CD4-positive, alpha-beta T cell treated with Interleukin-15 for 4 hours (primary cell): ENCODE measurements around the gene TAOK3.
"Not testable (repeated sequence)": the region's sequence is repeated elsewhere in the genome, so short reads cannot be mapped to it uniquely, and the experiment has no call there.

ENCODE experiments used
- DNase-seq: peaks from one replicate; pipeline ENCODE4 v3.0.0-alpha.2; 2020; ENCODE audit warnings: low spot score

TAOK3 gene

DNA sequence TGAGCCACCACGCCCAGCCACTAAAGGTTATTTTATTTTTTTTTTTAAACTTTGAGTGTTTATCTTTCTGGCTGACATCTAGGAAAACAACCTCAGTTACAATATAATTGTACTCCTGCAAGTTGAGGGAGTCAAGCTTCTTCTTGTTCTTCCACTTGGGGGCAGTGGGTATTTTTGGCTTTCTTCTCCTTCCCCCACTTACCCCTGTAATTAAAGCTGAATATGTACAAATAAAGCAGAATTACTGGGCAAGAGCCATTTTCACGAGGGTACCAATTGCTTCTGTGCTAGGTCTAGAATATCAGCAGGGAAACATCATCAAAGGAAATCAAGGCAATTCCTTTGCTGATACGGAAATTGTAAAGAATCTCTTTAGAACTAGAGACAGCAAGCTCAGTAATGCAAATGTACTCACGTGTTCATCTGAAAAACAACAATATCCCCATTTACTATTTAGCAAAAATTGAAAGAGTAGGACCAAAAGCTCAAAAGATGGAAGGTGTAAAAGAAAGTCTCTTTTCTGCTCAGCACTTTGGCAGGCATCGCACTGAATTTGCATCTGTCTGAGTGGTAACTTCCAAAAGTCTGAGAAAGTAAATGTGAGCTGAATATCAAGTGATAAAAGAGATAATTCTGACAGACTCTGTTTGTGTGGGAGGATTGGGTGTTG lies 72.8 kb downstream of the TAOK3 start:
- DNase-seq, result no peak

DNA sequence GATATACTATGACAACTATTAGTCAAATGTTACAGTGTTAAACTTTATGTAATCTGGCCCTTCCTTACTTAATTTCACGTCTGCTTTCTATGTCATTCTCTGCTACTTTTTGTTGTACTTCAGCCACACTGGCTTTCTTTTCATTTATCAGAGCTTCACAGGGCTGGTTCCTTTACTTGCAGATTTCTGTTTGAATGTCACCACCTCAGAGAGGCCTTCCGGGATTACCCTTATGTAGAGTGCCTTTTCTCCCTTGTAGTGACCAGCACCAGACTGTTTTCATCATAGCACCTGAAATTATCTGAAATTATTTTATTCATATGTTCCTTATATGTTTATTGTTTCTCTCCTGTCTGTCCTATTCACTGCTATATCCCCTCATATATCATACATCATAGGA lies 75.4 kb downstream of the TAOK3 start:
- DNase-seq, result no peak

DNA sequence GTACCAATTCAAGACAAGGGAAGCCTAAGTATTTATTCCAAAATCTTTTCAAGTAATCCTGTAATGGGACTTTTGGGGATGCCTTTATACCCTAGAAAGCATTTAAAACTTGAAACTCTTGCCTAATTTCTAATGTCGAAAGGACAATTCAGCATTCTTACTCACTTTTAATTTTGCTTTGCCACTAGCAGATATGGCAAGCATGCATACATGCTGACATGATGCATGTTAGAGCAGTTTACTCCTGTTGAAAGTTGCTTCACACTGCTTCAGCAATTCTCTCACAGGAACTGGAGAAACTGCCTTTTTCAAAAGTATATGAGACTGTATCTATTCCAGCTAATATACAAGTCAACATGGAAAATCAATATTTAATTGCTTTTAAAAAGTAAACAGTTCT lies 79.9 kb downstream of the TAOK3 start:
- DNase-seq, result no peak

DNA sequence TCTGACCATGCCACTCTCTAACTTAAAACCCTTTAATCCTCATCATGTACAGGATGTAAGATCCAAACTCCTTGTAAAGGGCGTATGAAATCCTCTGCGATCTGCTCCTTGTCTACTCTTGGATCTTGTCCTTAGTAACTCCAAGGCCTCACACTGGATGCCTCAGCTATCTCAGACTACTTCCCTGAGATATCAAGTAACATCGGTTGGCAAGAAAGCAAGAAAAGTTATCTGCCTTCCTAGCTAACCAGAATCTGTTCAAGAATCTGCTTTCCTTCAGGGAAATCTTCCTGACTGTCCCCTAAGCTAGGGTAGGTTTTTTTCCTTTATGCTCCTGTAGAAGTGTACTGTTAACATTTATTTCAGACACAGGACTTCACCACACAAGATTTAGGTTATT lies 82.6 kb downstream of the TAOK3 start:
- no peak for DNase-seq

DNA sequence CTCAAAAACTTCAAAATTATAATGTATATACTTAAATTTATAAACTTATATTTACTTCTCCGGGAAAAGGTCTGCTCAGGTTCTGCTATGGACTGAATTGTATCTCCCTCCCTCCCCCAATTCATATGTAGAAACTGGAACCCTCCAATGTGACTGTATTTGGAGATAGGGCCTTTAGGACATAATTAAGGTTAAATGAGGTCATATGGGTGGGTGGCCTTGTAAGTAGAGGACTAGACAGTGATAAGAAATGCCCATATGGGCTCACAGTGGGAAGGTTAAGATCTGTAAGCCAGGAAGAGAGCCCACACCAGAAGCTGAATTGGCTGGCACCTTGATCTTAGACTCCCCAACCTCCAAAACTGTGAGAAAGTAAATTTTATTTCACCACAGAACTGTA lies 84.5 kb downstream of the TAOK3 start:
- no peak for DNase-seq

DNA sequence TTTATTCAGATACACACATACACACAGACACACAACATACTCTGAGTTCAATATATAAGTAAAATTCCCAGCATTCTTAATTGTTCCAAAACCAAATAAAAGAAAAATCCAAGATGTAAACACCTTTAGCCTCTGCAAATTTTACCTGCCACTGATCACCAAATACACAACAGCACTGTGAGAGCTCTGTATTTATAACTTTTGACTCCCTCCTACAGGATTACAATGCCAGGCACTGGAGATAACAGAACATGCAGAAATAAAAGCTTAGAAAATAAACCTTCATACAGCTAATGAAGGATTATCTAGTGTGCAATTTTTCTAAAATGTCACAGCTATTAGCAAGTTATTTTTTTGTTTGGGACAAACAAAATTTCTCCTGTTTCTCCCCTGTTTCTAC lies 85.0 kb downstream of the TAOK3 start:
- DNase-seq, result no peak

- DNase-seq, result no peak
These were observed 89.9 kb downstream of the TAOK3 start for GRCh38 chr12:118282767-118283166.

DNA sequence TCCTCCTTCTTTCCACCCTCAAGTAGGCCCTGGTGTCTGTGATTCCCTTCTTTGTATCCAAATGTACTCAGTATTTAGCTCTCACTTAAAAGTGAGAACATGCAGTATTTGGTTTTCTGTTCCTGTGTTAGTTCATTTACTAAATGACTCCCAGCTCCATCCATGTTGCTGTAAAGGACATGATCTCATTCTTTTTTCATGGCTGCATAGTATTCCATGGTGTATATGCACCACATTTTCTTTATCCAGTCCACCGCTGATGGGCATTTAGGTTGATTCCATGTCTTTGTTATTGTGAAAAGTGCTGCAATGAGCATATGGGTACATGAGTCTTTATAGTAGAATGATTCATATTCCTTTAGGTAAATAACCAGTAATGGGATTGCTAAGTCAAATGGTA lies 94.4 kb downstream of the TAOK3 start:
- DNase-seq, result not testable (repeated sequence)

- DNase-seq, result no peak
These were observed 98.6 kb downstream of the TAOK3 start for GRCh38 chr12:118274066-118274465.

- no peak for DNase-seq
These were observed 100.8 kb downstream of the TAOK3 start for GRCh38 chr12:118271770-118272417.

- DNase-seq, result no peak
These were observed 101.5 kb downstream of the TAOK3 start for GRCh38 chr12:118271183-118271582.

GRCh38 chr12:118269806-118270205 lies 102.9 kb downstream of the TAOK3 start:
- no peak for DNase-seq

DNA sequence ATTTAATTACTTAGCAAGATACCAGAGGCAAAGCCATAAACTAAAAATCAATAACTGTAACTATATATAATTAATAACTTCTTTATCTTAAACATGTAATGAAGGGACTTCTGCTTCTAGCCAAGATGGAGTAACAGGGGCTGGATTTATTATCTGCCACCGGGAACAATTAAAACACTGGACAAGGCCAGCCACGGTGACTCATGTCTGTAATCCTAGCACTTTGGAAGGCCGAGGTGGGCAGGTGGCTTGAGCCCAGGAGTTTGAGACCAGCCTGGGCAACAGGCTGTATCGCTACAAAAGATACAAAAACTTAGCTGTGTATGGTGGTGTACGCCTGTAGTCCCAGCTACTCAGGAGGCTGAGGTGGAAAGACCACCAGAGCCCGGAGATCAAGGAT lies 113.6 kb downstream of the TAOK3 start:
- no peak for DNase-seq

- no peak for DNase-seq
These were observed 116.4 kb downstream of the TAOK3 start for GRCh38 chr12:118256352-118256751.

DNA sequence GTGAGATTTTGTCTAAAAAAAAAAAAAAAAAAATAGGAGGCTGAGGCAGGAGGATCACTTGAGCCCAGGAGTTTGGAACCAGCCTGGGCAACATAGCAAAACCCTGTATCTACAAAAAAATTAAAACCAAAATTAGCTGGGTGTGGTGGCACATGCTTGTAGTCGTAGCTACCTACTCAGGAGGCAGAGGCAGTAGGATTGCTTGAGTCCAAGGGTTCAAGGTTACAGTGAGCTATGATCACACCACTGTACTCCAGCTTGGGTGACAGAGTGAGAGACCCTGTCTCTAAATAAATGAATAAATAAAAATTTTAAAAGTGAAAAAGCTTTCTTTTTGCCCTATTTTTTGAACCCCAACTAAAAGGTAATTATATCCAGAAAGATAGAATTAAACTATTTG lies 123.2 kb downstream of the TAOK3 start:
- DNase-seq, result no peak

DNA sequence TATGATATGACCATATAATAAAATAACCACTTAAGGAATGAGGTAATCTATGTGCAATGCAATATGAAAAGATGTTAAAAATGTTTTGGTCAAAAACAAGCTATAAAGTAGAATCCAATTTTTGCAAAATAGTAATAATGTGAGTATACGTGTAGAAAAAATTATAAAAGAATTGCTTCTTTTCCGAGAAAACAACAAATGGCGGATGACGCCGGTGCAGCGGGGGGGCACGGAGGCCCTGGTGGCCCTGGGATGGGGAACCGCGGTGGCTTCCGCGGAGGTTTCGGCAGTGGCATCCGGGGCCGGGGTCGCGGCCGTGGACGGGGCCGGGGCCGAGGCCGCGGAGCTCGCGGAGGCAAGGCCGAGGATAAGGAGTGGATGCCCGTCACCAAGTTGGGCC lies 126.8 kb downstream of the TAOK3 start:
- not testable (repeated sequence) for DNase-seq

DNA sequence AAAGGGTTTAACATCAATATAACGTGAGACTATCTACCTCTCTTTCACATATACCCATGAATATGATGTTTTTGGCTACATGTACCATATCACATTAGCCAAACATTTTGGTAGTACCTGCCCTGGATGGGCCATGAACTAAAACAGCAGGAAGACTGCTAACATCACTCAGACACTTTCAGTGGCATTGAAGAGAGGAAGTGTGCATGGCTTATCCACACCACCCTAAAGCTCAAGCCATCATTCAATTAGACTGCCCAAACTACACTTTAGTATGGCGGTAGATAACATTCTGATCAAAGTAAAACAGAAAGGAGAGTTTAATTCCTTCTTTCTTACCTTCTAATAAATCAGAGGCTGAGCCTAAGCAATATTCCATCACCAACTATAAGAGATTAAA lies 133.8 kb downstream of the TAOK3 start:
- DNase-seq, result no peak

DNA sequence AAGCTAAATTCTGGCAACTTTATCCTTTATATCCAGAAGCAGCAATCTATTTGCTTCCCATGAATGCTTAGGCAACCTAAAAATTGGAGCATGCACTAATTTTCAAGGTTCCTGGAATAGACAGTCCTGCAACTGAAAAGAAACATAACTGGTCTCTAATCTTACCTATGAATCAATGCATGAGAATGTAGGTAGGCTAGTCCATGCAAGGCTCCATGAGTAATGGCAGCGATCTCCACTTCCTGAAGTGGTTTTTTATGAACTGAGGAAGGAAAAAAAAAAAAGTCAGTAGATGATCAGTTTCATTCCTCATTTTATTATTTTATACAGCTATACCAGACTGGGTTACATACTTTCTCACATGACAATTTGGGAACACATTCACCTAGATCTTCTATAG lies 134.8 kb downstream of the TAOK3 start:
- DNase-seq, result no peak

- DNase-seq, result no peak
These were observed 135.5 kb downstream of the TAOK3 start for GRCh38 chr12:118237052-118237665.

GRCh38 chr12:118220702-118221101 lies 152.0 kb downstream of the TAOK3 start:
- no peak for DNase-seq

DNA sequence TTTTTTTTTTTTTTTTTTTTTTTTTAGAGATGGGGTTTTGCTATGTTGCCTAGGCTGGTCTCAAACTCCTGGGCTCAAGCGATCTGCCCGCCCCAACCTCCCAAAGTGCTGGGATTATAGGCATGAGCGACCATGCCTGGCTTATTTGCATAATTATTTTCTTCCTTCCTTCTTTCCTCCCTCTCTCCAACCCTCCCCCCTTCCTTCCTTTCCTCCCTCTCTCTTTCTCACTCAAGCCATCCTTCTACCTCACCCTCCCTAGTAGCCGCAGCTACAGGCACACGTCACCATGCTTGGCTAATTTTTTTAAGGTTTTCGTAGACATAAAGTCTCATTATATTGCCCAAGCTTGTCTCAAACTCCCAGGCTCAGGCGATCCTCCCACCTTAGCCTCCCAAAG lies 152.9 kb downstream of the TAOK3 start:
- DNase-seq, result no peak

DNA sequence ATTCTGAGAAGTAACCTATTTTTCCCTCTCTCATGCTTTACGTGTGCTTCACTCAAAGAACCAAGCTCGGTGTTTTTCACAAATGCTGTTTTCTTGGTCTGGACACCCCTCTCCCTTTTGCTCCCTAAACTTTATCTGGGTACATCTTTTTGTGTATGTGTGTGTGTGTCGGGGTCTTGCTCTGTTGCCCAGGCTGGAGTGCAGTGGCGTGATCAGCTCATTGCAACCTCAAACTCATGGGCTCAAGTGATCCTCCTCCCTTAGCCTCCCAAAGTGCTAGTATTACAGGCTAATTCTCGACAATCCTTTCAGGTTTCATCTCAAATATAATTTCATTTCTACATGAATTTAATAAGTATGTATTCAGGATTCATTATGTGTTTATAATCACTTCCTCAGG lies 153.6 kb downstream of the TAOK3 start:
- no peak for DNase-seq

- no peak for DNase-seq
These were observed 159.3 kb downstream of the TAOK3 start for GRCh38 chr12:118213452-118213851.

DNA sequence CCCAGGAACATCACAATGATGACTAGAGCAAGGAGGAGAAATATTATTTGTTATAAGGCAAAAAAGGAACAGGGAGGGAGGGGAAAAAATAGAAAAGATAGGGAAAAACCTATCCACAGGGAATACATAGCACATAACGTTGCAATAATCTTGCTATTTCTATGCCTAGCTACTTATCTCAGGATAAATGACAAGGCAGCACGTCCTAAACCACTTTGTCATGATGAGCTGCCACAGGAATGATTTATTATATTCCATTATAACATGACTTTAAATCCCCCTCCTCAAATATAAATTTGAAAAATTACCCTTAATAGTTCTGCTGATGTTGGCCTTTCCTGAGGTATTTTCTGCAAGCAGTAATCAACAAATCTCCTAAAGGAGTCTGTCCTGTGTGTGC lies 160.1 kb downstream of the TAOK3 start:
- DNase-seq, result no peak
